Measurements from ENCODE around the gene INSR.

Gene INSR

DNA sequence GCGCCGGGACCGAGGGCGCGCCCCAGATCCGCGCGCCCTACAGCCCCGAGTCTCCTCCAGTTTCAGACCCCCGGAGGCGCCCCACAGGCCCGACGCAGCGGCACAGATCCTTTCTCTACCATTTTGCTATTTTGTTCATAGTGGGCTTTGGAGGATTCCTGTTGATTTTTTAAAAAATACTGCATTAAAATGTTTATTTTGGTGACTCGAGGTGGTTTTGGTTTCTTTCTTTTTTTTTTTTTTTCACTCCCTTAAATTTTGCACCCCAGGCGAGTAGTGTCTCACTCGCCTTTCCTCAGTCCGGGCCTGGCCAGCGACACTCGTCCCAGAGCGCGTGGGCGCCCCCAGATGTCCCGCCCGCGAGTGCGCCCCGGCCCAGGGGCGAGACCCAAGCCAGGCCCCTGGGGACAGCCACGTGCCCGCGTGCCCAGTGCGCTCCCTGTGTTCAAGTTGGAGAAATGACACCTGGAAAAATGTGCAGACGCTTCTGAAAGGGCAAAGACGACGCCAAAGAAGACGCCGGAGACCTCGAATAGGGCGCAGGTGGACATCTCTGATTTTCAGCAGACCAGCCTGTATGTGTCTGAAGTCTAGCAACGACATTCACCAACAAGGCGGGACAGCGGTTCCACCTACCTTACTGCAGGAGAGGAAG lies 471 bp upstream of the INSR start:
- no peak for DNase-seq

DNA sequence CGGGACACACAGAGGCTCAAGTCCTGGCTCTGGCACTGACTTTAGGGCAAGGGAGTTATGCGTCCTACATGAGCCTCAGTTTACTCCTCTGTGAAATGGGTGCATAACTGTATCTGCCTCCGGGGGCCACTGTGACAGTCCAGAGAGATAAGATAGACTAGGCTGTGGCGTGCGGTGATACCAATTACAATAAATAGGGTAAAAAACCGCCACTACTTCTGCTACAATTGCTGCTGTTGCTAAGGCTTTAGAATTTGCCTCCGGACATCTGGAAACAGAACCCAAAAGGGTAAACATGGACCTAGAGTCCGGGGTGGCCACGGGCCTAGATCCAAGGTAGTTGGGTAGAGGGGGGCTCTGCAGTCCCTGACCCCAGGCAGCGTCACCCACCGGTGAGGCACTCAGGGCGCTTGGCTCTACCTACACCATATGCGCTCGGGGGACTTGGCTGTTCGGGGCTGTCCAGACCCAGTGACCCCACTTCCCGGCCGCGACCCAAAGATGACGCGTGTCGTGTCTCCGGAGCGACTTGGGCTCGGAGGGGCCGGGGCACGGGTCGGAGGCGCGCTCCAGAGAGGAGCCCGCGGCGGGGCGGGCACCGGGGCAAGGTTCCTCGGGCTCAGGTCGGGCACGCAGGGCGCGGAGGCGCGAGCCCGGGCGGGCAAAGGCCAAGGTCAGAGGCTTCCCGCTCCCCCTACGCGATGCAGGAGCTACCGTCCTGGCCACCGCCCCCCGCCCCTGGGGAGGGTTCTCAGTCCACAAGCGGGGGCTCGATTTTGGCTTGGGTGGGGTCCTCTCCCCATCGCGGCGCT lies 1.1 kb downstream of the INSR start:
- DNase-seq: no peak

DNA sequence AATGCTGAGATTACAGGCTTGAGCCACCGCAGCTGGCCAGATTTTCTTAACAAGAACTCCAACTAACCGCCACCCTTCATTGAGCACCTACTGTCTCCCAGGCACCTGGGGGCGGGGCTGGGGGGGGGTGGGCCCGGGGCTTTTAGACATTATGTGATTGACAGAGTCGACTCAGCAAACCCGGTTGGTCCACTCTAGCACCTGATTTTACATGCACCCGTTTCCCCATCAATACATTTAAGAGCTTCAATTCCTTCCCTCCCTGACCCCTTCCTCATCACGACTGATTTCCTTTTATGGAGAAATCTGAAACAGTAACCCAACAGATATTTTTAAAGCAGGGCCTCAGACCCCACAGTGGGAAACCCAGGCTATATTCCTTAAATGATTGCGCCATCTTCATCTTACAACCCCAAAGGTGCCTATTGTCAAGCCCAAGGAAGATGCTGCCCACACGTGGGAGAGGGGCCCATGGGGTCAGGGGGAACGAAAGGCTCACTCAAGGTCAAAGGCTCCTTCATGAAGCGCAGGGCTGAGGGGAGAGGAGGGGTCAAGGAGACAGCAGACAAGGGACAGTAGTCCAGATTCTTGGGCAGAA lies 1.8 kb downstream of the INSR start:
- no peak for DNase-seq

DNA sequence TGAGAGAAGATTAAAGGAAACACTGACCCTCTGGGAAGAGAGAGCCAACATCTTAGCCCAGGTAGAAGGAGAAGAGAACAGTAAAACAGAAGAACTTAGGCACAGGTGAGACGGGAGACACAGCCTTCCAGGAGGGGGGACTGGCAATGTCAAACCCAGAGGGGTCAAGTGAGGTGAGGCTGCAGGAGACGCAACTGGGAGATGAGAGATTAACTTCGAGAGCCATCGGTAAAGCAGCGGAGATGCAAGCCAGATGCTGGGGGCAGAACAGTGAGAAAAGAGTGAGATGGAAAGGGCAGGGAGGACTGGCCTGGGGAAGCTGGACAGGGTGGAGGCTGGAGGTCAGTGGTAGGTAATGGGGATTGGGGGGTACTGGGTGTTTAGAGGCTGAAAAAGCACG lies 5.2 kb downstream of the INSR start:
- DNase-seq: no peak

DNA sequence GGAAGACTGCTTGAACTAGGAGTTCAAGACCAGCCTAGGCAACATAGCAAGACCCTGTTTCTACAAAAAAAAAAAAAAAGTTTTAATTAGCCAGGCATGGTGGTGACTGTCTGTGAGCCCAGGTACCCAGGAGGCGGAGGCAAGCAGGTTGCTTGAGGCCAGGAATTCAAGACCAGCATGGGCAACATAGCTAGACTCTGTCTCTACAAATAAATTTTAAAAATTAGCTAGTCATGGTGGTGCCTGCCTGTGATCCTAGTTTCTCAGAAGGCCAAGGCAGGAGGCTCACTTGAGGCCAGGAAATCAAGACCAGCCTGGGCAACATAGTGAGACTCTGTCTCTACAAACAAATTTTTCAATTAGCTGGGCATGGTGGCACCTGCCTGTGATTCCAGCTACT lies 6.1 kb downstream of the INSR start:
- DNase-seq: no peak

DNA sequence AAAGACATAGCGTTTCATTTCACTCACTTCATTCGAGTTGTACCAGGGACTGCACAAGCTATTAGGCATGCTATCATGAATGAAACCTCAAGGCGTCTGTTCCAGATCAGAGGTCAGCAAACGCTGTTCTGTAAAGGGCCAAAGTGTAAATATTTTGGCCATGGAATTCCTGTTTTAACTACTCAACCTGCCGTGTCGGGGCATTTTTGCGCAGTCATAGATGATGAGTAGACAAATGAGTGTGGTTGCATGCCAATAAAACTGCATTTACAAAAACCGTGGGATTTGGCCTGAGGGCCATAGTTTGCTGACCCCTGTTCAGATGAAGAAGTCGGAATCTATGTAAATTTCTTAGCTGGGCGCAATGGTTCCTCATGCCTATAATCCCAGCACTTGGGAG lies 6.5 kb downstream of the INSR start:
- no peak for DNase-seq

DNA sequence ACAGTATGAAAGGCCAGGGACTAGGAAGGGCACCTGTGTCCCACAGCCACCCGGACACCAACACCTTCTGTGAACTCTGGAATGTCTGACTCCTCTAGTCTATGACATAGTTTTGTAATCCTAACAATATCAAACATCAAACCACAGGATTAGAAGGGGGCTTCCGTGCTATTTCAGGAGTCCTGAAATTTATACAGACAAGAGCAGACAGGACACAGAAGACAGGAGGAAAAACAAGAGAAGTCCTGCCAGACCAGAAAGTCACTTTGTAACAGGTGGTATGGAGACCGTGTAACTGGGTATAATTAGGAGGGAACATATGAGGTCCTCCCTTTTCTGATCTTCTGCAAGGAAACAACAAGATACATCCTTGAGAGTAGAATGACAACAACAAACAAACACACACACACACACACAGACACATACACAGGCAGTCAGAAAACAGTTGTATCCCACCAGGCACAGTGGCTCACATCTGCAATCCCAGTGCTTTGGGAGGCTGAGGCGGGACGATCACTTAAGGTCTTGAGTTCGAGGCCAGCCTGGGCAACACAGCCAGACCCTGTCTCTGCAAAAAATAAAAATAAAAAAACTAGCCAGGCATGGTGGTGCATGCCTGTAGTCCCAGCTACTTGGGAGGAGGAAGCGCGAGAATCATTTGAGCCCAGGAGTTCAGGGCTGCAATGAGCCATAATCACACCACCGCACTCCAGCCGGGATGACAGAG lies 13.1 kb downstream of the INSR start:
- DNase-seq: no peak

DNA sequence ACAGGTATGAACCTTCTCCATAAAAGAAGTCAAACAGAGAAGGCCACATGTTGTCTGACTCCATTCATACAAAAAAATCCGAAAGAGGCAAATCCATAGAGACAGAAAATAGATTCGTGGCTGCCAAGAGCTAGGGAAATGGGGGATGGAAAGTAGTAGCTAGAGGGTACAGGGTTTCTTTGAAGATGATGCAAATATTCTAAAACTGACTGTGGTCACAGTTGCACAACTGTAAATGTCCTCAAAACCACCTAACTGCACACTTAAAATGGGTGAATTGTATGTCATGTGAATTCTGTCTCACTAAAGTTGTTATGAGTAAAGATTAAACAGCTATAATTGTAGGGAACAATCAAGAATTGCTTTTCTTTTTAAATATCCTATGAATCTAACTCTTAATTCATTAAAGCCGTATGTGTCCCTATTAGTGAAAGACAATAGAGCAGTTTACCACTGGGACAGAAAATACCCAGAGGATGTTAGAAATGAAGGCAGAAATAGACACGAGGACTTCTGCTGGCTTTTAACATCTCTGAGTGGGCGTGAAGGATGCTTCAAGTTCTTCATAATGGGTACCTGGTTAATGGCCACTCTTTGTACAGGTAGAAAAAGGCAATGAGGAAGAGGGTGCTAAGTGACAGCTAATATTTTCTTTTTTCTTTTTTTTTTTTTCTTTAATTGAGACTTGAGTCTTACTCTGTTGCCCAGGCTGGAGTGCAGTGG lies 21.2 kb downstream of the INSR start:
- DNase-seq: no peak

DNA sequence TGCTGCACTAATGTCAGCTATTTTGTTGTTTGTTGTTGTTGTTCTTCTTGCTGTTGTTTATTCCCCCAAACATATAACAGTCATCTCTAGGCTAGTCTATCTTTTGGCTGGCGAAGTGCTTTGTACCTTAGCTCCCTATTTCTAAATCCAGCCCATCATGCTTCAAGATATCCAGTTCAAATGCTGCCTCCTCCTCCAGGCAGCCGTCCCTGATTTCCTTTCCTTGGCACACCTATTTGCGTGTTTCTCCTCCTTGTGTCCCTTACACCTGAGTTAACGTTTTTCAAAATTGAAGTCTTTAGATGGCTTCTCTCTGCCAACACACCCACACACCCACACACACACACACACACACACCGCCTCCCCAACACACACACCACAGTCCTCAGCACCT lies 25.5 kb downstream of the INSR start:
- no peak for DNase-seq

DNA sequence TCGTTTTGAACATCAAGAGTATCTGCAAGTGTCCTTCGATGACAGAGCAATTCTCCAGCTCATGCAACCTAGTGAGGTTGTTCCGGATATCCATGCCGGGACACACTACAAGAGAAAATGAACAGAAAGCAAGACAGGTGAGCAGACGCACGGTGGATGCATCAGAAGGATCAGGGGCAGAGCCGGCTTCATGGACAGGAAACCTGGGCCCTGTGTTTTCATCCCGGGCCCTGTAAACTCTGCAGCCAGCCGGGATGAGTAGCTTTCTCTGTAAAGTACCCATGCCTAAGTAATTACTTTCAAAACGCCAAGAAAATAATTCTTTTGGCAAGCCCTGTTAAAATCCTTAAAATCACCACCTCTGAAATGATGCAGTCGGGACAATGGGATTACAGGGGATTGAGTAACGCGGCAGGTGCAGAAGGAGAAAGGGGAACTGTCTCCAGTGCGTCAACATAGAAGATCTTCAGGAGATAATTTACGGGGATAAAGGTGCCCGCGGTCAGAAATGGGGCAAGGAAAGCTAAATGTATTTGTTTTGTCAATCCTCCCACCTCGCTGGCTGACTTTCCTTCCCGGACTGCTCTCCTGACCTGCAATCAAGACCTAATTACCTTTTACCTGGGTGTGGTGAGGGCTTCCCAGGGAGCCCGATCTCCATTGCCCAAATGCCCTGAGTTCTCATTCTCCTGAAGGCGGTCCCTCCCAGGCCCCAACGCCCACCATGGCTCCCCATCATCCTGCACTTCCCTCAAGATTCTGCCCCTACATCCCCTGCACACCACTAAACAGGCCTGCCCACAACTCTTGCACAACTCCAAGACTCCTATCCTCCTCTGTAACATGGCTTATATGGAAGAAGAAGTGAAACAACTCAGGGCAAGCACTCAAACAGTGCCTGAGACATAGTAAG lies 26.2 kb downstream of the INSR start:
- DNase-seq: no peak

DNA sequence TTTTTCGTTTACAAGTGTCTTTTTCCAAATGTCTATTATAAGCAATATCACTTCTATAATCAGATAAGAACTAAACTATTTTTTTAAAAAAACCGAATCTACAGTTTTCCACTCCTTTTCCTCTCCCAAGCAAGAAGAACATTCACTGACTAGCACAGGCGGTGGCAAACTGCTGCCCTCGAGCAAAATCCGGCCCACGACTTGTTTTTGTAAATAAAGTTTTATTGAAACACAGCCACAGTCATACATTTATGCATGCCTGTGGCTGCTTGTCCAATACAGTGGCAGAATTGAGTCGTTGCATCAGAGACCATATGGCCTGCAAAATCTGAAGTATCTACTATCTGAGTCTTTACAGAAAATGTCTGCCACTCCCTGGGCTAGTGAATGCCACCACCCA lies 27.4 kb downstream of the INSR start:
- DNase-seq: no peak

DNA sequence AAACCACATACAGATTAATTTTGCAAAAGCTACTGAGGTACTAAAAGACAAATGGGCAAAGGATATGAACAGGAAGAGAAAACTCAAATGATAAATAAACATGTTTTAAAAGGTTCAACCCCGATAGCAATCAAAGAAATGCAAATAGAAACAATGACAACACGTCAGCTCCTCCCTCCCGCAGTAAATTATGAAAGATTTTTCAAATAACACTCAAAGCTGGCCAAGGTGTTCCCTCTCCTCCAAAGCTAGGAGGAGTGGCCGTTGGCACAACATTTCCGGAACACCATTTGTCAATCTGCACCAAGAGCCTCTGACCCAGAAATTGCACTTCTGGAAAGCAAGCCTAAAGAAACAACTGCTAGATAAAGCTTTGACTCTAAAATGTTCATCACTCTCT lies 28.3 kb downstream of the INSR start:
- no peak for DNase-seq

DNA sequence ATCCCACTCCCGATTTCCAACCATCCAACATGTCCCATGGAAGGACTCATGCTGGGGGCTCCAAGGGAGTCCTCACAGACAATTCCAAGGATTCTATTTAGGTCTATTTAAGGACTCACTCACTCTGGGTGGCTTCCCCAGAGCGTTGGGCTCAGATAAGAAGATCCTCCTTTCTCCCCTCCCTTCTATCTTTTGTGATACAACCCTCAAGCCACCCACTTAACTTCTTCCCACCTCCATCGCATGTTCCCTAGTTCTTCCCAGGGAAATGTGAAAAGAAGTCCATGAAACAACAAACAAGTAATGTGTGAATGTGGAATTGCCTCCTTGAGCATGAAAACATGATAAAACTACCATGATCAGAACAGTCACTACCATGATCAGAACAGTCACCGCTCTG lies 29.4 kb downstream of the INSR start:
- DNase-seq: no peak

DNA sequence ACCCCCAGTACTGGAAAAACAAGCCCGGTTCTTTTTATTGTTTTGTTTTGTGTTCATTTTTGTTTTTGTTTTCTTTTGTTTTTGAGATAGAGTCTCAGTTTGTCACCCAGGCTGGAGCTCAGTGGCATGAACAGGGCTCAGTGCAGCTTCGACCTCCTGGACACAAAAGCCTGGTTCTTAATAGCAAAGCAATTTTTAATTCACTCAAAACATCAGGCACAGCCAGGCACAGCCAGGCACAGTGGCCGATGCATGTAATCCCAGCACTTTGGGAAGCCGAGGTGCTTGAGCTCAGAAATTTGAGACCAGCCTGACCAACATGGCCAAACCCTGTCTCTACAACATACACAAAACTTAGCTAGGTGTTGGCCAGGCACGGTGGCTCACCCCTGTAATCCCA lies 30.7 kb downstream of the INSR start:
- DNase-seq: no peak

DNA sequence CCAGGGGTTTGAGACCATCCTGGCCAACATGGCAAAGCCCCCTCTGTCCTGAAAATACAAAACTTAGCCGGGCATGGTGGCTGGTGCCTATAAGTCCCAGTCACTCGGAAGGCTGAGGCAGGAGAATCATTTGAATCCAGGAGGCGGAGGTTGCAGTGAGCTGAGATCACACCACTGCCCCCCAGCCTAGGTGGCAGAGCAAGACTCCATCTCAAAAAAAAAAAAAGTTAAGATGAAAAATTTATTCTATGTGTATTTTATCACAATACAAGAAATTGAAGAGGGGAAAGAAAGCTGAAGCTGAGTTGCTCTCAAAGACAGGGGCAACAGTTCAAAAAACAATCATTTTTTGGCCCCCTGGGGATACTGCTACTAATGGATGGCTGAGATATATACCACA lies 31.1 kb downstream of the INSR start:
- no peak for DNase-seq

DNA sequence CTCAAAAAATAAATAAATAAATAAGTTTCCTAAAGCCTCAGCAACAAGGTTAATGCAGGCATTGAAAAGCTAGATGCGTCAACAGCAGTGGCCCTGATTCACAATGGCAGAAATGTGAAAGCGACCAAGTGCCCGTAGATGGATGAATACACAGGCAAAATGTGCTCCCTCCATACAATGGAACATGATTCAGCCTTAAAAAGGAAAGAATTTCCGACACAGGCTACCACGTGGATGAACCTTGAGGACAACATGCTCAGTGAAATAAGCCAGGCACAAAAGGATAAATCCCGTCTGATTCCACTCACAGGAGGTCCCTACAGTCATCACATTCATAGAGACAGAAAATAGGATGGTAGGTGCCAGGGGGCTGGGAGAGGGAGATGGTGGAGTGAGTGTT lies 31.7 kb downstream of the INSR start:
- DNase-seq: no peak

DNA sequence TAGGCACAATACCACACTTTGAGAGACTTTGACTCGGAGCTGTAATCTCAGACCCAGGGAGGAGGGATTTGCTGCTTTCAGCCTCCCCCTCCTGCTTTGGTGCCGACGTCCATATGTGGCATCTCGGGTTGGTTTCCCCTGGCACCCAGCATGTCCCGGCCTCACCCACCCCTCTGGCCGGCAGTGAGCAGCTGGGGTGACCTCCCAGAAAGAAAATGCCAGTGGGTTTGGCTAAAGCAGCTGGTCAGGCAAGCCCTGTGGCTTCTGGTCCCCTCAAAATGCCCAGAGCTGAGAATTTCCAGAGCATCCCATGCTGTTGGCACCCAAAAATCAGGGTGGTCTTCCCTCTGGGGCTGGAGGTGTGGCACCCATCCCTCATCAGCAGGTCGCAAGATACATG lies 34.1 kb downstream of the INSR start:
- DNase-seq: no peak

DNA sequence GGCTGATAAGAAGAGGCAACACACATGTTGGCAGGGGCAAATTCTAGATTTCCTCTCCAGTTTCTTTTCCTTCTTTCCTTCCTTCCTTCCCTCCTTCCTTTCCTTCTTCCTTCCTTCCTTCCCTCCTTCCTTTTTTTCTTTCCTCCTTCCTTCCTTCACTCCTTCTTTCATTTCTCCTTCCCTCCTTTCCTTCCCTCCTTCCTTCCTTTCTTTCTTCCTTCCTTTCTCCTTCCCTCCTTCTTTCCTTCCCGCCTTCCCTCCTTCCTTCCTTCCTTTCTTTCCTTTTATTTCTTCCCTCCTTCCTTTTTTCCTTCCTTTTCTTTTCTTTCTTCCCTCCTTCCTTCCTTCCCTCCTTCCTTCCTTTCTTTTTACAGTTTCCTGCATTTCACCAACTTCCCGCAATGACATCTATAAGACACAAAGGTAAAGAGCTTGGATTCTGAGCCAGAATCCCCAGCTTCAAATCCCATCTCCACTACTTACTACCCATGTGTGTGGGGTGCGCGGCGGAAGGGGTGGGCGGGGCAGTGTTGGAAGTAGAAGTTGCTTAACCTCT lies 35.3 kb downstream of the INSR start:
- DNase-seq: no peak

DNA sequence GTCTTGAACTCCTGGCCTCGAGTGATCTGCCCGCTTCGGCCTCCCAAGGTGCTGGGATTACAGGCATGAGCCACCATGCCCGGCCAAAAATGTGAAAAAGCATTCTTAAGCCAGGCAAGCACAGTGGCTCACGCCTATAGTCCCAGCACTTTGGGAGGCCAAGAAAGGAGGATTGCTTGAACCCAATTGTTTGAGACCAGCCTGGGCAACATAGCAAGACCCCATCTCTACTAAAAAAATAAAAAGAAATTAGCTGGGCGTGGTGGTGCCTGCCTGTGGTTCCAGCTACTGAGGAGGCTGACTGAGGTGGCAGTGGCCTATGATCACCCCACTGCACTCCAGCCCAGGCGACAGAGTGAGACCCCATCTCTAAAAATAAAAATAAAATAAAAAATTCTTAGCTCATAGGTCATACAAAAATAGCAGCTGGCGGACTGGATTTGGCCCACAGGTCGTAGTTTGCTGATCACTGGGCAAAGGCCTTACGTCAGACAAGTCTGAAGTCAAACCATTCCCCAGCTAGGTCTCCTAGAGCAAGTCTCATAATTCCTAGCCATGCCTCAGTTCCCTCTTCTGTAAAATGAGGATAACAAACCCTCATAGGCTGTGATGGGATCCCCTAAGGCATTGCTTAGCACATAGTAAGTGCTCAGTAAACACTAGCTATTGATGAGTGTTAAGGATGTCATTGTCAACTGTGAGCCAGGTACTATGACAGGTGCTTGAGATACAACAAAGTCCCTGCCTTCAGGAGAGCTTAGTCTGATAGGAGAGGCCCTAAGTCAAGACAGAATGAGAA lies 36.0 kb downstream of the INSR start:
- DNase-seq: no peak

DNA sequence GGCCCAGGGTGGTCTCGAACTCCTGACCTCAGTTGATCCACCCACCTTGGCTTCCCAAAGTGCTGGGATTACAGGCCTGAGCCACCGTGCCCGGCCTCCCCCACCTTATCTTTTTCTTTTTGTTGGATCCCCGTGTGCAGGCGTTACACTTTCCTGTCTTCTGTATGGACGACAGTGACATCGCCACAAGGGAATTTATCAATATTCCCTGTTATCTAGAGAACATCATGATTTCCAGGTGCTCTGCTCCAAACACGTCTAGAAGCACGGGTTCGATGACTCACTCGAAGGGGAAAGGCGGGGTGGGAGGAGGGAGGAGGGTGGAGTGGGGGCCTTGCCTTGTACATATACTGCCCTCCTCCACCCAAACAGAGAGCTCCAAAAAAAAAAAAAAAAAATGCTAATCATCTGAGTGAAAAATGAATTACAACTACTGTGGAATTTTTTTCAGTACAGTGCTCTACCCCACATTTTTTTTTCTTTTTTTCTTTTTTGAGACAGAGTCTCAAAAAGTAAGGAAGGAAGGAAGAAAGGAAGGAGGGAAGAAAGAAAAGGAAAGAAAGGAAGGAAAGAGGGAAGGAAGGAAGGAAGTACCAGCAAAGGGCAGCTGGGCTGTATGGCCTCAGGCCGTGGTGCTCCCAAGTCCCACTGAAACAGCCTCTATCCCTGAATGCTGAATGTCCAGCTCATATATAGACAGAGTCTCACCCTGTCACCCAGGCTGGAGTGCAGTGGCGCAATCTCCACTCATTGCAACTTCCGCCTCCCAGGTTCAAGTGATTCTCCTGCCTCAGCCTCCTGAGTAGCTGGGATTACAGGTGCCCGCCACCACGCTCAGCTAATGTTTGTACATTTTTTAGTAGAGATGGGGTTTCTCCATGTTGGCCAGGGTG lies 36.8 kb downstream of the INSR start:
- DNase-seq: no peak
